ENCODE results near the gene NIPAL3. TPM values are rescaled to one million over a fixed set of nuclear protein-coding genes. Genes with fewer than 3 reads are reported as not detected.
A peak's percentile ranks its signal among the peaks of the same experiment; 100 is the strongest.

NIPAL3 gene
- total RNA-seq, 1 experiment from 2014 or later: 7.7 TPM

DNA sequence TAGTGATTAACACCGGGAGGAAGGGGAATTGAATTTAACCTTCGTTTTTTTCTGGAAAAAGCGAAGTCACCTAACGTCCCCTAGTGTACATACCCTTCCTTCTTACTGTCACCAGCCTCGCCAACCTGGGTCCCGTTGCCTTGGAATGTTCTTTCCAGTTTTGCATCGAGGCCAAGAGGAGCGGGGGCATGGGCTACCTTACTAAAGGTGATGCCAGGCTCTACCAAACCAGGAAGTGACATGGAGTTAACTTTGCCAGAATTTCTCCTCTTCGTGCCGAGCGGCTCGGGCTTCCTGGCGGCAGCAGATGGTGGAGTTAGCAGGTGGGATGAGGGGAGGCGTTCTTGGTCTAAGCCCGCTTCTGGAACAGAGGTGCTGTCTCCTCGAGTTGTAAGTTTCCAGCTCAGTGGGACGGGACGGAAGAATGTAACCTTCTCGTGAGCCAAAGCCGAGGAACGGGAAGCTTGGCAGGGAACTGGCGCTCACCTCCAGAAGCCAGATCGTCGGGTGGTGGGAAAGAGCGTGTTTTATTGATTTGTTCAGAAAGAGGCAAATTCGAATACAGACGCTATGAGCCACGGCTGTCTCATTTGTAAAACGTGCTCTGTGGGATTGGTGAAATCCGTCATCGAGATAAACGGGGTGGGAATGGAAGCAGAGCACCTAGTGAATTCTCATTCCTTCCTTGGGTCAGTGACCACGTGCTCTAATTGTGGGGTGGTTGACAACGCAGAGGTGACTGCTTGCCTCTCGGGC is 486 bp downstream of the NIPAL3 start:
- Mint-ChIP-seq H3K9me3 (no peaks in the 10 kb centered on the region; a peak in 1 of 5 replicates), H3K36me3 (ENCODE audit: insufficient read depth in 1 of 3, low read depth in 3 of 3) (peaks cover 0 to 4% (median 3%) of the 10 kb centered on the region in 3 experiments; a peak in 4 of 7 replicates), H3K4me1 (peaks cover 22 to 33% of the 10 kb centered on the region in 2 experiments), H3K4me3 (peak overlapping the region; percentile 91 to 93), H3K27ac (peak overlapping the region; percentile 41 to 86 (median 77); a peak in 5 of 7 replicates), H3K27me3 (ENCODE audit: low read depth) (peaks cover 3% of the 10 kb centered on the region)
- Histone ChIP-seq H3K23ac (ENCODE audit: insufficient read length, low read depth, low read length) (no peak overlapping the region), H3K4ac (ENCODE audit: low read depth, low read length) (no peak overlapping the region), H2AK5ac (ENCODE audit: insufficient read length, low read length) (no peak overlapping the region), H4K91ac (ENCODE audit: insufficient read length, low read depth, low read length) (no peak overlapping the region), H3K23me2 (ENCODE audit: insufficient read length, low read depth, low read length, poor library complexity, severe bottlenecking) (peaks cover 12% of the 10 kb centered on the region), H2BK5ac (ENCODE audit: insufficient read length, low read length) (no peak overlapping the region), H3K27me3 (ENCODE audit: insufficient read depth, low read length) (no peaks in the 10 kb centered on the region), H2BK20ac (ENCODE audit: low read depth, low read length, poor library complexity, severe bottlenecking) (no peak overlapping the region), H3K56ac (ENCODE audit: insufficient read length, low read depth, low read length) (no peak overlapping the region), H3T11ph (ENCODE audit: low read length) (no peak overlapping the region), H4K8ac (replicated peaks; ENCODE audit: insufficient read length, low read depth, low read length) (no peak overlapping the region), H3K9me3 (ENCODE audit: control insufficient read depth, low read depth, low read length) (no peaks in the 10 kb centered on the region), H2BK120ac (ENCODE audit: low read depth, low read length, poor library complexity, severe bottlenecking) (no peak overlapping the region), H4K20me1 (ENCODE audit: control insufficient read depth, insufficient read depth, insufficient read length) (no peaks in the 10 kb centered on the region), H4K5ac (ENCODE audit: insufficient read length, low read depth, low read length) (no peak overlapping the region), H2BK12ac (ENCODE audit: insufficient read length, low read depth, low read length) (no peak overlapping the region), H3K4me1 (ENCODE audit: insufficient read depth, low read length) (no peaks in the 10 kb centered on the region; the same call in 1 of the 2 replicates), H2BK15ac (ENCODE audit: low read depth, low read length) (no peak overlapping the region), H3K27ac (ENCODE audit: insufficient read length, low read depth, low read length) (no peak overlapping the region), H3K4me2 (ENCODE audit: insufficient read depth, insufficient read length, low read length) (peak overlapping the region; percentile 76), H3K14ac (ENCODE audit: insufficient read depth, low read length) (no peak overlapping the region), H3K79me1 (ENCODE audit: insufficient read depth, low read depth, low read length, poor library complexity, severe bottlenecking) (no peaks in the 10 kb centered on the region), H3K18ac (ENCODE audit: insufficient read length, low read depth, low read length) (no peak overlapping the region), H2AFZ (ENCODE audit: low read length) (no peak overlapping the region), H3K79me2 (ENCODE audit: insufficient read depth, low read length) (no peaks in the 10 kb centered on the region), H3K9ac (ENCODE audit: extremely low read depth, insufficient read length, low read length) (no peak overlapping the region)
- no peak for DNase-seq
- no peak for TF ChIP-seq CTCF (conservative IDR thresholded peaks at IDR 0.05)
- no CpG with 5 or more reads among the region's 35 CpGs for WGBS (ENCODE audit: extremely low coverage, insufficient read length, low lambda C conversion rate)

All from H9 (cell line).